A673 (cell line): ENCODE data around the gene PSME4.

Experiments used
- CTCF ChIP-seq: fragments of 300-800, 200-600 bp; sonication (generic); conservative IDR thresholded peaks from 2 replicates; pipeline ENCODE4 v1.5.1; 2017; ENCODE audit warnings: low read depth, mild to moderate bottlenecking, antibody characterized with exemption, low read length, moderate library complexity, mixed read lengths
- EZH2 ChIP-seq: fragments of 200-600 bp; sonication (generic); IDR thresholded peaks from 2 replicates; pipeline ENCODE4 v1.6.1; 2017; ENCODE audit warnings: borderline replicate concordance, low read depth, mild to moderate bottlenecking, mixed read lengths, antibody characterized with exemption, low read length; ENCODE audit not compliant: poor library complexity, severe bottlenecking

DNA sequence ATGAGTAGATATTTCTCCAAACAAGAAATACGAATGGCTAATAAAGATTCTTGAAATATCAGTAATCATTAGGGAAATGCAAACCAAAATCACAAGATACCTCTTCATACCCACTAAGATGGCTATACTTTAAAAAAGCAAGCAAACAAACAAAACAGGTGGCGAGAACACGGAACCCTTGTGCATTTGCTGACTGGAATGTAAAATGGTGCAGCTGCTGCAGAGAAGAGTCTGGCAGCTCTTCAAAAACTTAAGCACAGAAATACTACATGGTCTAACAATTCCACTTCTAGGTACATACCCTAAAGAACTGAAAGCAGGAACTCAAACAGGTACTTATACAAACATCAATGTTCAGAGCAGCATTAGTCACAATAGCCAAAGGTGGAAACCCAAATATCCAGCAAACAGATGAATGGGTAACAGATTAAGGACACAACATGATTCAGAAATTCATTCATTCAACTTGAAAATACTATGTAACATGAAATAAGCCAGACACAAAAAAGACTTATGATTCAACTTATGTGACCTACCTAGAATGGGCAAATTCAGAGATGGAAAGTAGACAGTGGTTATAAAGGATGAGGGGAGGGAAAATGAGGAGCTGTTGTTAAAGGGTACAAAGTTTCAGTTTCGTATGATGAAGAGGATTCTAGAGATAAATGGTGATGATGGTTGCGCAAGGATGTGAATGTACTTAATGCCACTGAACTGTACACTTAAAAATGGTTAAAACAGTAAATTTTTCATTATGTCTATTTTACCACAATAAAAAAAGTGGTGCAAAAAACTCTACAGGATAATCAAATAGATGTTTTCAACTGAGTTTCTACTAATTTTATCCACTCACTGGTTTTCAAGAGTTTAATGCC is 84.2 kb downstream of the PSME4 start:
- no peak for TF ChIP-seq CTCF
- TF ChIP-seq EZH2 = no peak
